ENCODE measurements around the gene HES3. TPM values are rescaled to one million over a fixed set of nuclear protein-coding genes. Genes with fewer than 3 reads are reported as not detected.

Gene HES3
- polyA plus RNA-seq, 1 of the 3 experiments (the other 2 are of a cell fraction) = not detected

- TF ChIP-seq, protein P1, sequence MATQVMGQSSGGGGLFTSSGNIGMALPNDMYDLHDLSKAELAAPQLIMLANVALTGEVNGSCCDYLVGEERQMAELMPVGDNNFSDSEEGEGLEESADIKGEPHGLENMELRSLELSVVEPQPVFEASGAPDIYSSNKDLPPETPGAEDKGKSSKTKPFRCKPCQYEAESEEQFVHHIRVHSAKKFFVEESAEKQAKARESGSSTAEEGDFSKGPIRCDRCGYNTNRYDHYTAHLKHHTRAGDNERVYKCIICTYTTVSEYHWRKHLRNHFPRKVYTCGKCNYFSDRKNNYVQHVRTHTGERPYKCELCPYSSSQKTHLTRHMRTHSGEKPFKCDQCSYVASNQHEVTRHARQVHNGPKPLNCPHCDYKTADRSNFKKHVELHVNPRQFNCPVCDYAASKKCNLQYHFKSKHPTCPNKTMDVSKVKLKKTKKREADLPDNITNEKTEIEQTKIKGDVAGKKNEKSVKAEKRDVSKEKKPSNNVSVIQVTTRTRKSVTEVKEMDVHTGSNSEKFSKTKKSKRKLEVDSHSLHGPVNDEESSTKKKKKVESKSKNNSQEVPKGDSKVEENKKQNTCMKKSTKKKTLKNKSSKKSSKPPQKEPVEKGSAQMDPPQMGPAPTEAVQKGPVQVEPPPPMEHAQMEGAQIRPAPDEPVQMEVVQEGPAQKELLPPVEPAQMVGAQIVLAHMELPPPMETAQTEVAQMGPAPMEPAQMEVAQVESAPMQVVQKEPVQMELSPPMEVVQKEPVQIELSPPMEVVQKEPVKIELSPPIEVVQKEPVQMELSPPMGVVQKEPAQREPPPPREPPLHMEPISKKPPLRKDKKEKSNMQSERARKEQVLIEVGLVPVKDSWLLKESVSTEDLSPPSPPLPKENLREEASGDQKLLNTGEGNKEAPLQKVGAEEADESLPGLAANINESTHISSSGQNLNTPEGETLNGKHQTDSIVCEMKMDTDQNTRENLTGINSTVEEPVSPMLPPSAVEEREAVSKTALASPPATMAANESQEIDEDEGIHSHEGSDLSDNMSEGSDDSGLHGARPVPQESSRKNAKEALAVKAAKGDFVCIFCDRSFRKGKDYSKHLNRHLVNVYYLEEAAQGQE (IDR thresholded peaks at IDR 0.05; ENCODE audit: low read depth, low read length) = no peak
- TF ChIP-seq FOXJ3 (CRISPR knock-in tag; IDR thresholded peaks at IDR 0.05) (no peak), ELF1 (IDR thresholded peaks at IDR 0.05) (no peak), GATA2 (CRISPR knock-in tag; IDR thresholded peaks at IDR 0.05) (no peak), YY1 (IDR thresholded peaks at IDR 0.05; ENCODE audit: low read depth) (no peak), TEAD4 (IDR thresholded peaks at IDR 0.05; ENCODE audit: borderline replicate concordance, insufficient read depth) (no peak), MEF2A (IDR thresholded peaks at IDR 0.05; ENCODE audit: borderline replicate concordance, low read depth) (no peak), MXI1 (IDR thresholded peaks at IDR 0.05; ENCODE audit: low read depth, low read length) (no peak), FOXM1 (IDR thresholded peaks at IDR 0.05; ENCODE audit: low read depth) (no peak)
These were observed 4.3 kb downstream of the HES3 start (continued) for GRCh38 chr1:6248161-6248776.

GRCh38 chr1:6248932-6249738, 5.2 kb downstream of the HES3 start:
- Histone ChIP-seq H3K27me3 (ENCODE audit: insufficient read depth) (no peaks in the 10 kb centered on the region), H3K36me3 (replicated peaks in 1 of 2; ENCODE audit: control insufficient read depth in 1 of 2, insufficient read depth in 2 of 2, low read length in 1 of 2) (no peaks in the 10 kb centered on the region), H4K20me1 (ENCODE audit: insufficient read depth) (peaks cover 3% of the 10 kb centered on the region; the same call in 1 of the 2 replicates), H3K79me2 (ENCODE audit: insufficient read depth) (no peaks in the 10 kb centered on the region), H3K27ac (ENCODE audit: low read depth in 2 of 2, low read length in 1 of 2) (no peak overlapping the region), H3K9me2 (no peaks in the 10 kb centered on the region), H3K9me3 (no peaks in the 10 kb centered on the region), H3K4me1 (ENCODE audit: control insufficient read depth in 1 of 2, insufficient read depth in 2 of 2, low read depth in 1 of 2, low read length in 1 of 2) (no peaks in the 10 kb centered on the region; a peak in 1 of 4 replicates), H3K4me2 (no peak overlapping the region), H3K9ac (no peak overlapping the region), H2AFZ (ENCODE audit: low read depth) (no peak overlapping the region), H3F3A (replicated peaks; ENCODE audit: insufficient read depth) (no peaks in the 10 kb centered on the region), H3K4me3 (ENCODE audit: low read depth in 2 of 2, low read length in 1 of 2) (no peak overlapping the region)
- TF ChIP-seq TCF12 (IDR thresholded peaks at IDR 0.05) (no peak), TEAD4 (IDR thresholded peaks at IDR 0.05; ENCODE audit: borderline replicate concordance, insufficient read depth) (no peak), EP300 (IDR thresholded peaks at IDR 0.05; ENCODE audit: borderline replicate concordance in 1 of 2, low read depth in 1 of 2, low read length in 1 of 2) (no peak), FOXJ3 (CRISPR knock-in tag; IDR thresholded peaks at IDR 0.05) (no peak), GATA2 (CRISPR knock-in tag; IDR thresholded peaks at IDR 0.05) (no peak), SIN3A (IDR thresholded peaks at IDR 0.05; ENCODE audit: borderline replicate concordance, low read depth, low read length) (no peak)
- ChIA-PET CTCF (interaction anchor here (1.3 to 9.5 kb wide), 8 partner anchors 8 to 191 kb away, joined by 3 to 318 read pairs (median 91); partner anchors contain the start of genes ESPN, HES2 and ICMT), POLR2A (no interaction called here)
- WGBS (ENCODE audit: low lambda C conversion rate) = 93% methylated on average over 63 of the region's 96 CpGs
- no peak for DNase-seq
